ENCODE measurements around the gene CLDN9.

GRCh38 chr16:2987833-2988232, 24.9 kb upstream of the CLDN9 start:
- no peak for TF ChIP-seq POLR2AphosphoS5 (IDR thresholded peaks at IDR 0.05; ENCODE audit: insufficient read depth in 1 of 2, low read depth in 1 of 2)
- TF ChIP-seq POLR2A (IDR thresholded peaks at IDR 0.05), result no peak
- TF ChIP-seq CTCF (IDR thresholded peaks at IDR 0.05), result no peak
